IgD-negative memory B cell (primary cell): ENCODE results near the gene LRRC8C. TPM values are rescaled to one million over a fixed set of nuclear protein-coding genes. Genes with fewer than 3 reads are reported as not detected.

Experiments used
- H3K27ac Mint-ChIP-seq, 3 donors: one replicate each; pipeline ENCODE4 v1.8.0; 2020 to 2022; ENCODE audit warnings: mild to moderate bottlenecking in 3 of 3, mixed read lengths in 3 of 3, moderate library complexity in 1 of 3
- H3K27me3 Mint-ChIP-seq: one replicate; pipeline ENCODE4 v1.8.0; 2021; ENCODE audit warnings: mixed read lengths
- H3K36me3 Mint-ChIP-seq: one replicate; pipeline ENCODE4 v1.8.0; 2020; ENCODE audit warnings: mild to moderate bottlenecking, mixed read lengths
- H3K4me1 Mint-ChIP-seq, 3 donors: one replicate each; pipeline ENCODE4 v1.8.0; 2020 to 2022; ENCODE audit warnings: mixed read lengths in 3 of 3, mild to moderate bottlenecking in 1 of 3
- H3K4me3 Mint-ChIP-seq, 4 donors: one replicate each; pipeline ENCODE4 v1.8.0; 2020 to 2022; ENCODE audit warnings: mild to moderate bottlenecking in 4 of 4, mixed read lengths in 4 of 4, moderate library complexity in 3 of 4
- H3K9me3 Mint-ChIP-seq, 3 donors: one replicate each; pipeline ENCODE4 v1.8.0; 2020 to 2021; ENCODE audit warnings: mixed read lengths in 3 of 3, mild to moderate bottlenecking in 1 of 3
- polyA plus RNA-seq: library from polyadenylated mRNA; unstranded; fragments of 300-500 nt; fragmentation: Illumina TruSeq; gene quantifications from one replicate; pipeline ENCODE4 v1.2.3, GENCODE V29; 2021

Gene LRRC8C
- polyA plus RNA-seq, 1 donor from 2014 or later: 2.9 TPM

DNA sequence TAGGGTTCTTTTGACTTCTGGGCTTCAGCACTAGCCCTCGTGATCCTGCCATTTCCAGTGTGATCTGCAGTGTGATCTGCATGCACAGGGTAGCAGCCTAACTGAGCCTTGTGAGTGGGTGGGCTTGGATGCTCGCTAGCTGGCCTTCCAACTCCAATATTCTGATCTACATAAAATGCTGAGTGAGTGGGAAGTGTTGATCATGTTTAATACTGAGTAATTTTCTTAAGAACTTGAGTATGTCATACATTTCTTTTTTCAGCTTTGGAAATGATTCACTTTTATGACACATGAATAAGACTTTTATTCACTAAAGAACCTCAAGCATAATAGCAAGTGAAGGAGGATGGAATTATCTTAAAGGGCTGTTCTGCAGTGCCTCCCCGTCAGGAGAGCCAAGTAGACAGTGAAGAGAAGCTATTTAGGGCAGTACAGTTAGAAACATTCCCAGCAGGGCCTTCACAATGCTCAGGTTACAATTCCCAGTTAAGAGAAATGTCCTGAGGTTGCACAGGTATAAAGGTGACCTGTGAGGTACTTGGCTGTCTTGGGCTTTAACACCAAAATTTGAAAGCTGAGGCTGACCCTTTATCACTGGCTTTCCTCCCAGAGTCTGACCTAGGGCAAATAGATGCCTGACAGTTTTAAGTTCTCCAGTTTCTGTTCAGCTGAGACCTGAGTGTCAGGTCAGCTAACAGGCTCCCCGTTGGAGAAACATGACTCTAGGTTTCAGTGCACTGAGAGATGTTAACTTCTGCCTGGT, 29.1 kb upstream of the LRRC8C start:
- H3K4me1 Mint-ChIP-seq: peaks cover 21 to 26% (median 24%) of the 10 kb centered on the region in 3 donors

DNA sequence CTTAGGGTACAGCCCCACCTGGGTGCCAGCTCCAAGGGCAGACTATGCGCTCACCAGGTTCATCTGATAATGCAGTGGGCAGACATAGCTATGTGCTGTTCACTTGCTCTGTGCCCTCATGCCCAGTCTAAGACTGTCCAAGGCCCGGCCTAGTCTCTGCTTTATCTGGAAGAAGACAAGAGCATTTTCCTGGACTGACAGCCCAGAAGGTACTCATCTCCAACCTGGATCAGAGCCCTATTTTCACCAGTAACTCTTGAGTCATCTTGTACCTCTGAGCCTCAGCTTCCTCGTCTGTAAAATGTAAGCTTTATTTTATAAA, 28.5 kb upstream of the LRRC8C start:
- no peak overlapping the region for H3K4me3 Mint-ChIP-seq
- peaks cover under 1% of the 10 kb centered on the region for H3K36me3 Mint-ChIP-seq
- H3K4me1 Mint-ChIP-seq: peaks cover 21 to 28% (median 21%) of the 10 kb centered on the region in 3 donors
- no peaks in the 10 kb centered on the region for H3K27me3 Mint-ChIP-seq
- no peaks in the 10 kb centered on the region for H3K9me3 Mint-ChIP-seq
- H3K27ac Mint-ChIP-seq: peak overlapping the region in 1 of 3 donors; percentile 40

More for the DNA sequence above, 29.1 kb upstream of the LRRC8C start:
- Mint-ChIP-seq H3K9me3 (no peaks in the 10 kb centered on the region), H3K27me3 (no peaks in the 10 kb centered on the region), H3K27ac (peak overlapping the region in 1 of 3 donors; percentile 40), H3K4me3 (no peak overlapping the region), H3K36me3 (no peaks in the 10 kb centered on the region)

DNA sequence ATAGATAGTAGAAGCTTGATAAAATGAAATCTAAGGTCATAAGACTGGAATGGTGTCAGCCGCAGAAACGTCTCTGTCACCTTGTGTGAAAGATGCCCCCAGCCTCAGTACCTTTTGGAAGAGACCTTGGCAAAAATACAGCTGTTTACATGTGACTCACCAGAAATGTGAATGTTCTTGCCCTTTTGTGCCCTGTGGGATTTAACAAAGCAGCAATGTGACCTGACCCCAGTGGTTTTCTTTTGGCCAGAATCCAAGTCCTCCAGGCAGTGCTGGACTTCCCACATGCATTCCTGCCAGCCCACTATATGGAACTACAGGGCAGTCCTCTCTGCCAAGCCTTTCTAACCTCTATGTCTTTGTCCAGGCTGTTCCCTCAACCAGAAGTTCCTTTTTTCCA, 27.2 kb upstream of the LRRC8C start:
- Mint-ChIP-seq H3K27me3 (no peaks in the 10 kb centered on the region), H3K4me1 (peaks cover 22 to 29% (median 27%) of the 10 kb centered on the region in 3 donors), H3K9me3 (no peaks in the 10 kb centered on the region), H3K4me3 (no peak overlapping the region), H3K36me3 (peaks cover 4% of the 10 kb centered on the region), H3K27ac (no peak overlapping the region)

DNA sequence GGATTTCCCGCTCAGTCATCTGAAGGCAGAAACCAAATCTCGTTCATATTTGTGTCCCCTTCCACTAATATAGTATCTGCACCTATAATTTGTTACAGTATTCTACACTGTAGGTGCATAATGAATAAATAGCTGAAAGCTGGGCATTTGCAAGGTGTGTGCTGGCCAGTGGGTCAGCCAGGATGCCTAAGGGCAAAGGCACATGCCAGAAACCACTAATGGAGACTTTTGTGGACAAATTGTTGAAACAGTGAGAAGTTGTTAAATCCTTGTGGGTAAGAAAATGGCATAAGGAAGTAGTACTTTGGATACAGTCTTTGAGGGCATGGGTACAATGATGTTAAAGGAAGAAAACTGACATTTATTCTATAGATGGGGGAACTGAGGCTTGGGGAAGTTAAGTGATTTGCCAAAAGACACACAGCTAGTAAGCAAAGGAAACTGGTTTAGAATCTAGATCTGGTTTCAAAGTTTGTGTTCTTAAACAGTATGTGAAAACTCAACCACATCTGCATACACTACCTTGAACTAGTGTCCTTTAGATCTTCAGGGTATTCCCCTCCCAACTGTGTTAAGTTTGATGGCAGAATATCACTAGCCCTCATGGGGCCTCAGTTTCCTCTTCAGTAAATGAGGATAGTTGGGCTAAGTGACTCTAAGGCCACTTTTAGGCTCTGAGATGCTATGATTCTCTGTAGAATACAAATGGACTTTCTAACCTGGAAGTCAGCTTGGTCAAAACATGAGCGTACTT, 26.5 kb upstream of the LRRC8C start:
- Mint-ChIP-seq H3K4me1 (peaks cover 29 to 32% (median 29%) of the 10 kb centered on the region in 3 donors), H3K27ac (peak overlapping the region in 2 of 3 donors; percentile 21 to 45), H3K36me3 (peaks cover 6% of the 10 kb centered on the region), H3K4me3 (peak overlapping the region in 1 of 4 donors; percentile 75), H3K9me3 (no peaks in the 10 kb centered on the region), H3K27me3 (no peaks in the 10 kb centered on the region)

DNA sequence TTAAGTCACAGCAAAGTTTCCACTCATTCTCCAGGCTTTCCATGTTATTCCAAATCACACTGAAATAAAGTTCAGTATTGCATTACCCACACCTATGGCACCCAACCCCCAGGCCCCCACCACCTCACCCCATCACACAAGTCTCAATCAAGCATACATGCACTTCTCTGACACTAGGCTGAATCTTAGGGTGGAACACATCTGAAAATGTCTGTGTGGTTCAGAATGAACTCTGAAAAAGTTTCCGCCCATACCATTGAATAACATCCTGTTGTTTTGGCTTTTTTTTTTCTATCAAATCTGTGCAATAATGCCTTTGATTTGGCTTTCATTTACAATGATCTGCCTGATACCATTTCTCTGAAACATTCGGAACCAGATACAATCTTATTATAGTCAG, 25.8 kb upstream of the LRRC8C start:
- Mint-ChIP-seq H3K4me1 (peaks cover 35 to 37% (median 35%) of the 10 kb centered on the region in 3 donors), H3K4me3 (peak overlapping the region in 2 of 4 donors; percentile 64 to 75), H3K36me3 (peaks cover 6% of the 10 kb centered on the region), H3K27me3 (no peaks in the 10 kb centered on the region), H3K9me3 (no peaks in the 10 kb centered on the region), H3K27ac (peak overlapping the region in 1 of 3 donors; percentile 45)

DNA sequence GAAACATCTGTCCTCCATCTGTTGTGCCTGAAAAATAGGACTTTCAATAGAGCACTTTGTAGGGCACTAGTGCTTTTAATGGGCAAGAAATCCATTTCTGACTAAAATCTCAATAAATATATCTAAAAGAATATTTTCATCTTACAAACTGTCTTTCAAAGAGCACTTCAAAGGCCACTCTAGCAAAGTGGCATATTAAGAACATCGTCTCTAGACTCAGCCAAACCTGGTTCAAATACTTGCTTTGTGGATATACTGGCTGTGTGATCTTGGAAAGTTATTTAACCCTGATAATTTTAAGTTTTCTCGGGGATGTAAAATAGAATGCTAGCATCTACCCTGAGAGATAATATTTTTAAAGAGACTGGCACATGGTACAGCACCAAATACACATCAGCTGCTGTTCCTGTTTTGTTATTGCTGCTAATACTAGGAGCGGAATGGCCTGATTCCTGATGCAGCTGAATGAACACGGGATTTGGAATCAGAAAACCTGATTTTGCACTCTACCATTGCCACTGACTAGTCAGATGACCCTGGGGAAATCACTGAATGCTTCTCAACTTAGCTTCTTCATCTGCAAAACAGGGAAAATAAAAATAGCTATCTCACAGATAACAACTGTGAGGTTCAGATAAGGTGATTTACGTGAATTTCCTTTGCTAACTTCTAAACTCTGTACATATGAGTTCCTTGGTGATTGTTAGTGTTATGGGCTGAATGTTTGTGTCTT, 25.2 kb upstream of the LRRC8C start:
- Mint-ChIP-seq H3K27me3 (no peaks in the 10 kb centered on the region), H3K4me1 (peaks cover 36 to 38% (median 37%) of the 10 kb centered on the region in 3 donors), H3K27ac (peak overlapping the region; percentile 25 to 88 (median 45)), H3K4me3 (peak overlapping the region in 3 of 4 donors; percentile 7 to 77 (median 30)), H3K9me3 (no peaks in the 10 kb centered on the region), H3K36me3 (peaks cover 6% of the 10 kb centered on the region)

DNA sequence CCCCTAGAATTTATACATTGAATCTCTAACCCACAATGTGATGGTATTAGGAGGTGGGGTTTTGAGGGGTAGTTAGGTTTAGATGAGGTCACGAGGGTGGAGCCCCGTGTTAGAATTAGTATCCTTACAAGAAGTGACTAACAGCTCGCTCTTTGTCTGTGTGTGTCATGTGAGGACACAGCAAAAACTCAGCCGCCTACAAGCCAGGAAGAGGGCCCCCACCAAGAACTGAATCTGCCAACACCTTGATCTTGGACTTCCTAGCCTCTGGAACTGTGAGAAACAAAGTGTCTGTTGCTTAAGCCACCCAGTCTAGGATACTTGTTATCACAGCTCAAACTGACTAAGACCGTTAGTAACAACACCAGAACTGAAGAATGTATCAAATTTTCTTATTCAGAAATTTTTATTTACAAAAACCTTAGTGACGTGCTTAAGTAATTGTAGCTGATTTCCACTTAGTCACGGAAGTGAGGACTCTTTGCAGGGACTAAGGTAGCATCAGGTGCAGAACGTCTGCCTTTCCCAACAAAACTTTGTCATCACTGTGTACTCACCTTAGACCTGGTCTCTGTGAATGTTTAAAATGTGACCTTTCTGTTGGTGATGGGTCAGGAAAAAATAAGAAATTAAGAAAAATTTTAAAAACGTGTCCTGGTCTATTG, 24.5 kb upstream of the LRRC8C start:
- no peaks in the 10 kb centered on the region for H3K27me3 Mint-ChIP-seq

DNA sequence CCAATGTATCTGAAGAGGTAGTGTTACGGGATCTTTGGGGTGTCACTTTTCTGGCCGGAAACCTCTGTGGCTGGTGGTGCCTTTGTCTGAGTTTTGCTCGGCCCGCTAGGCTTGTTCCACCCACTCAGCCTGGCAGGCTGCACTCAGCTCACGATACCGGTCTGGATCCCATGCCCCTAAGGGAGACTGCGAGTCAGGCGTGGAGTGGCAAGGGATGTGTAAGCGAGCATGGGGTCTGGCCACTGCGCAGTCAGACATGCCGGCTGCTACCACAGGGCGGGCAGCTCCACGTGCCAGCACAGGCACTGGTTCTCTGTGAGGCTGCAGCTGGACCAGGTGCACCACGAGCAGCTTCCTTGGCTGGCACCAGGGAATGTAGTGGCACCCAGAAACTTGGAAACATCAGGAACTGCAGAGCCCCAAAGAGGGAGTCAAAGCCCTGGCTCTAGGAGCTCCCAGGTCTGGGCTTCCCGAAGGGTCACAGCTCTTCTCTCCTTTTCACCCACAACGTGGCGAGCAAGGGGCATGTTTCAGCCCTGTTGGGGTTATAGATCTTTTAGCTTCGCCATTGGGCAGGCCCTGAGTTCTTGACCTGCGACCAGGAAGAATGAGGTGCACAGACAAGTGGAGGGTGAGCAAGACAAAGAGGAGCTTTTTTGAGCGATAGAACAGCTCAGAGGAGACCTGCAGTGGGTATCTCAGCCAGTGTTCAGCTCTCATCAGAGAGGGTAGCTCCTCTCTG, 23.8 kb upstream of the LRRC8C start:
- peak overlapping the region in 2 of 4 donors; percentile 79 for H3K4me3 Mint-ChIP-seq
- peaks cover 35 to 38% (median 37%) of the 10 kb centered on the region in 3 donors for H3K4me1 Mint-ChIP-seq
- peaks cover 6% of the 10 kb centered on the region for H3K36me3 Mint-ChIP-seq
- no peaks in the 10 kb centered on the region for H3K27me3 Mint-ChIP-seq
- H3K27ac Mint-ChIP-seq: peak overlapping the region; percentile 39 to 88 (median 82)
- H3K9me3 Mint-ChIP-seq: no peaks in the 10 kb centered on the region

More for the DNA sequence above, 24.5 kb upstream of the LRRC8C start:
- Mint-ChIP-seq H3K27ac (peak overlapping the region; percentile 39 to 88 (median 82)), H3K4me1 (peaks cover 35 to 38% (median 37%) of the 10 kb centered on the region in 3 donors), H3K36me3 (peaks cover 6% of the 10 kb centered on the region), H3K9me3 (no peaks in the 10 kb centered on the region), H3K4me3 (peak overlapping the region in 3 of 4 donors; percentile 7 to 79 (median 79))

DNA sequence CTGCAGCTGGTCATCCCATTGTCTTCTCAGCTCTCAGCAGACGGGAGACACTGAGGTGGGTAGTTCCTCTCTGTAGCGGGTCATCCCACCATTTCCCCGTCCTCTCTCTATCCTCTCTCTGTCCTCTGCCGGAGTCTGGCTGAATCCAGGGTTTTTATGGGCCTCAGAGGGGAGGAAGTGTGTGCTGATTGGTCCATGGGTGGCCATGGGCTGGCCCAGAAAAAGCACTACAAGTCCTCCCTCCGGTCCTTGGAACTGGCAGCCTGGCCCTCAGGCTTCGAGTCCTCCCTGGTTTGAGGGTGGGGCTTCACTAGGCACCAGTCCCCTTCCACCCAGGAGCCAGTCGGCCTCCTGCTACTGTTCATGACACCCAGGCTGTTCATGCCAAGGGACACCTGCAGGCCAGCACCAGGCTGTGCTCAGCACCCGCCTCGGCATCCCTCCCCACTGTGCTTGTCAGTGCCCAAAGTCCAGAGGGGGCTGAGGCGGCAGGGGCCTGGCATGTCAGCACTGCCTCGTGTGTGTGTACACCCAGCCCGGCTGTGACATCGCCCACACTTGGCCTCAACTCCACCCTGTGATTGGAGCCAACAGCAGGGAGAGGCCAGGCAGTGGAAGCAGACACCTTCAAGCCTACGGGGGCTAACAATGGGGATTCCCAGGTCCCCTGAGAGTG, 23.0 kb upstream of the LRRC8C start:
- H3K27me3 Mint-ChIP-seq: no peaks in the 10 kb centered on the region
- H3K4me3 Mint-ChIP-seq: peak overlapping the region in 2 of 4 donors; percentile 14 to 68
- peaks cover 6% of the 10 kb centered on the region for H3K36me3 Mint-ChIP-seq
- peak overlapping the region; percentile 29 to 82 (median 39) for H3K27ac Mint-ChIP-seq
- H3K4me1 Mint-ChIP-seq: peaks cover 35 to 38% (median 37%) of the 10 kb centered on the region in 3 donors
- no peaks in the 10 kb centered on the region for H3K9me3 Mint-ChIP-seq

DNA sequence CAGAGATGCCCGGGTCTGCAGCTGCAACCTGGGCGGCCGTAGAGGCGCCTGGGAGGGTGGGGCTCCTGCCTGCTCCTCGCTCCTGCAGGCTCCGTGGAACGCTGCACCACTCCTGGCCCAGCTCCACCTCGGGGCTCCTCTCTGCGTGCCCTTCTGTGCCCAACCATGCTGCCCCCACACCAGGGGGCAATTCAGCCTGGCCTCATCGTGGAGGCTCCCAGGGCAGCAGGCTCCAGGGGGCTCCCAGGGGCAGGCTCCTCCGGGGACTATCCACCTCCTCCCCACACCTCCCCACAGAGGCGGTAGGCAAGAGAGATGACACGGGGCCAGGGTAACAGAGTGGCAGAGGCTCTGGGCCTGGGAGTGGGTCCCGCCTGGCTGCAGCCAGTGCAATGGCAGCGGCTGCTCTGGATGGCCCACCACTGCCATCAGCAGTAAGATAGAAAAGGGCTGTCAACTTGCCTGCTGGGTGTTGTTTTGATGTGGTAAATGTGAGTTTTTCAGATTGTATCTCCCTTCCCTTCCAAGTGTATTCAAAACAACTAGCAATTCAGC, 22.4 kb upstream of the LRRC8C start:
- Mint-ChIP-seq H3K27me3 (no peaks in the 10 kb centered on the region), H3K4me3 (peak overlapping the region in 2 of 4 donors; percentile 4 to 68), H3K36me3 (peaks cover 6% of the 10 kb centered on the region), H3K9me3 (no peaks in the 10 kb centered on the region), H3K27ac (peak overlapping the region in 1 of 3 donors; percentile 0), H3K4me1 (peaks cover 32 to 38% (median 37%) of the 10 kb centered on the region in 3 donors)

DNA sequence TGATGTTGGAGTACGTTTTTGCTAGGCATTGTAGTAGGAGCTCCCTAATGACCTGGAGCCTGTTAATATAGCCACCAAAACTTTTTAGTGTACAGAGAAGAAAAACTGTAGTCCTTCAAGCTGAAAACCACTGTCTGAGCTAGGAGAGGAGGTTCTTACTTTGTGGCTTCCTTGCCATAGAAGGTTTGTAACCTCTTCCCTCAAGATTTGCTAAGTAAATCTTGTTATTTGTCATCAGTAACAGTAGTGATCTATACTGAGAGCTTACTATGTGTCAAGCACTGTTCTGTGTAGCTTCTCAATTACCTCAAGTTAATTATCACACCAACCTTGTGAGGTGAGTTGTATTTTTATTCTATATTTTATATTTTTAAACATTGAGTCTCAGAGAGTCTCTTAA, 21.2 kb upstream of the LRRC8C start:
- Mint-ChIP-seq H3K4me3 (peak overlapping the region in 1 of 4 donors; percentile 34), H3K9me3 (no peaks in the 10 kb centered on the region), H3K4me1 (peaks cover 29 to 34% (median 30%) of the 10 kb centered on the region in 3 donors), H3K27me3 (no peaks in the 10 kb centered on the region), H3K36me3 (peaks cover 10% of the 10 kb centered on the region), H3K27ac (peak overlapping the region in 1 of 3 donors; percentile 53)

DNA sequence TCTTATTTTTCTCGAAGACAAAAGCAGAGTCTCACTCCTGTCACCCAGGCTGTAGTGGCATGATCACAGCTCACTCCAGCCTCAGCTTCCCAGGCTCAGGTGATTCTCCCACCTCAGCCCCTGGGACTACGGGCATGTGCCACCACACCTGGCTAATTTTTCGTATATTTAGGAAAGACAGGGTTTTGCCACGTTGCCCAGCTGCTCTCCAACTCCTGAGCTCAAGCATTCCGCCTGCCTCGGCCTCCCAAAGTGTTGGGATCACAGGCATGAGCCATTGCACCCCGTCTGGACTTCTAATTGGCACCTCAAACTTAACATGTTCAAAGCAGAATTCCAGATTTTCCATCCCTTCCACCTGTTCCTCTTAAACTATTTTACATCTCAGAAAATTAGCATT, 19.0 kb upstream of the LRRC8C start:
- peaks cover 19% of the 10 kb centered on the region for H3K36me3 Mint-ChIP-seq
- H3K4me3 Mint-ChIP-seq: no peak overlapping the region
- peaks cover 12 to 20% (median 18%) of the 10 kb centered on the region in 3 donors for H3K4me1 Mint-ChIP-seq
- no peaks in the 10 kb centered on the region for H3K27me3 Mint-ChIP-seq
- H3K27ac Mint-ChIP-seq: peak overlapping the region in 2 of 3 donors; percentile 85 to 86
- H3K9me3 Mint-ChIP-seq: peaks cover 0 to 5% (median 2%) of the 10 kb centered on the region in 3 donors
